Stimulated activated CD8-positive, alpha-beta memory T cell treated with anti-CD3 and anti-CD28 coated beads, Interleukin-2, amount 100 ng/mL, for 48 hours (primary cell): Measurements from ENCODE around the gene TNRC18.
"Not testable (repeated sequence)": the region's sequence is repeated elsewhere in the genome, so short reads cannot be mapped to it uniquely, and the experiment has no call there.

Source experiments
- DNase-seq, 2 donors: peaks; one replicate each; pipeline ENCODE4 v3.0.0-alpha.2; 2020; ENCODE audit warnings: low read depth in 2 of 2

Gene TNRC18

DNA sequence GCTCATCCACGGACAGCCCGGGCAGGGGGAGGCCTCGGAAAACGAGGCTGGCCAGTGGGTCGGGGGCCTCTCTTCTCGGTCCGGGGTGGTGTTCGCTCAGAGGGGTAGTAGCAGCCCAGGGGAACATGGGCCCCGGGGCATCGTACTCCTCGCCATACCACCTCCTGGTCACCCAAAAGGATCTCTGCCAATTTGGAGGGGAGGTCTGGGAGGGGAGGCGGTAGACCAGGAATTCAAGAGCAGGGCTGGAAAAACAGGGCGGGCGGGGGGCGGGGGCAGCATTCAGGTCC, 73.5 kb downstream of the TNRC18 start:
- DNase-seq: no peak

GRCh38 chr7:5349437-5350173, 74.0 kb downstream of the TNRC18 start:
- DNase-seq: no peak

DNA sequence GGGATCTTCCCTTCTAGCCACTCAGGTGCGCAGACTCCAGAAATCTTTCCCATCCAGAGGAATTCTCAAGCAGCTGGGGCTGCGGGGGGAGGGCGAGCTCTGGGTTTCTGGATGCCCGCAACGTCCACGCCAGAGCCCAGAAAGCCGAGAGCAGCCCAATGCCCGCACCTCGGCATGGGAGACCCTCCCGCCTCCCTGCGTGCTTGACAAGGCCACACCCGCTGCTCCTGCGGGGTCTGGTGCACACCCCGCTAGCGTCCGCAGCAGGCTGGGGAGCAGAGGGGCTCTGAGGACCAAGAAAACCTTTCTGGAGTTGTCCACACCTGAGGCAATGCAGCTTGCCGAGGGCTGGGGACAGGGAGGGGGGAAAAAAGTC, 74.6 kb downstream of the TNRC18 start:
- DNase-seq: no peak

- no peak for DNase-seq
These were observed 75.3 kb downstream of the TNRC18 start for GRCh38 chr7:5348134-5349004.

DNA sequence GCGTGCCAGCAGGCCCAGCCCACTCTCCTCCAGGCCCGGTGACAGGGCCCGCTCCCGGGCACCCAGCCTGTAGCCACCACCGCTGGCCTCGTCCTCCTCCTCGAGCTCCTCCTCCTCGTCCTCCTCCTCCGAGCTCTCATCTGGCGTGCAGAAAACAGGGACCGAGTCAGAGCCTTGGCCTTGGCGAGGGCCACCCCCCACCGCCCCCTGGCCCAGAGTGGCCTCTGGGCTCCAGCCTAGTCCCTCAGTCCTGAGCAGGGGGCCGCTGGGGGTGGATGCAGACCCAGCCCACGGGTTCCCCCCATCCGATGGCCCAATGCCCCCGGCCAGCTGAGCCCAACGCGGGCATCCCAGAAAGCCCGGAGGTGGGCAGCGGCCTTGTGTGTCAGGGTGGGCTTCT, 78.0 kb downstream of the TNRC18 start:
- no peak for DNase-seq

DNA sequence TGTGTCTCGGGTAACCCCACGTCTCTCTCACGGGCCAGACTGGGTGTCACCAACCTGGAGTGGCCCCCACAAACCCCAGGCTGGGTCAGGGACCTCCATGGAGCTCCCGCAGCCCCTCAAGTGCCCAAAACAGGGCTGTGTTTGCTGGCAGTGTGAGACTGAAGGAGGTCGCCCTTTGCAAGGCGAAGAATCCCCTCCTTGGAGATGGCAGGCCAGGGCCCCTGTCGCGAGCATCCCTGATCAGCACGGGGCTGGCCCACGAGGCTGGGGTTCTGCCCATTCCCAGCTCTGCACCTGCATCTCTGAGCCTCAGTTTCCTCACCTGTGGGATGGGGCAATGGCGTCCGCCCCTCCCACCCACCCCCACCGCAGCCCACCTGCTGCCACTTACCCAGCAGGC, 78.5 kb downstream of the TNRC18 start:
- DNase-seq: no peak

- no peak for DNase-seq
These were observed 79.3 kb downstream of the TNRC18 start for GRCh38 chr7:5344342-5344741.

- no peak for DNase-seq
These were observed 79.8 kb downstream of the TNRC18 start for GRCh38 chr7:5343884-5344283.

DNA sequence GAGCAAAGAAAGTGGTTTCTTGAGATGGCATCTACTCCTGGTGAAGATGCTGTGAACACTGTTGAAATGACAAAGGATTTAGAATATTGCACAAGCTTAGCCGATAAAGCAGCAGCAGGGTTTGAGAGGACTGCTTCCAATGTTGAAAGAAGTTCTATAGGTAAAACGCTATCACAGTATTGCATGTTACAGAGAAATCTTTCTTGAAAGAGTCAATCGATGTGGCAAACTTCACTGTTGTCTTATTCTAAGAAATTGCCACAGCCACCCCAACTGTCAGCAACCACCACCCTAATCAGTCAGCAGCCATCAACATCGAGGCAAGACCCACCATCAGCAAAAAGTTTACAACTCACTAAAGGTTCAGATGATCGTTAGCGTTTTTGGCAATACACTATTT, 81.0 kb downstream of the TNRC18 start:
- DNase-seq: no peak

- no peak for DNase-seq
These were observed 83.7 kb downstream of the TNRC18 start for GRCh38 chr7:5339955-5340354.

GRCh38 chr7:5337047-5337446, 86.6 kb downstream of the TNRC18 start:
- no peak for DNase-seq

- DNase-seq: no peak
These were observed 89.0 kb downstream of the TNRC18 start for GRCh38 chr7:5334671-5335070.

- DNase-seq: no peak
These were observed 90.3 kb downstream of the TNRC18 start for GRCh38 chr7:5333121-5334045.

- DNase-seq: no peak
These were observed 91.1 kb downstream of the TNRC18 start for GRCh38 chr7:5332579-5332978.

DNA sequence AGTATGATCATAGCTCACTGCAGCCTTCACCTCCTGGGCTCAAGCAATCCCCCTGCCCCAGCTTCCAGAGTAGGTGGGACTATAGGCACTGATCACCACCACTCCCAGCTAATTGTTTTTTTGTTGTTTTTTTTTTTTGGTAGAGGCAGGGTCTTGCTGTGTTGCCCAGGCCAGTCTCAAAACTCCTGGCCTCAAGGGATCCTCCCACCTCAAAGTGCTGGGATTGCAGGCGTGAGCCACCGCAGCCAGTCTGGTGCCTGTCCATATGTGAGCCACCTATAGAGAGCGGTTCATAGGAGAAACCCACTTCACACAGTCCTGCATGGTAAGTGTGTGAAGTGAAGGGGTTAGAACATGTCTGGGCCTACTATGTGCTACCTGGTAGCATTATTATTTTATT, 93.3 kb downstream of the TNRC18 start:
- DNase-seq: no peak

DNA sequence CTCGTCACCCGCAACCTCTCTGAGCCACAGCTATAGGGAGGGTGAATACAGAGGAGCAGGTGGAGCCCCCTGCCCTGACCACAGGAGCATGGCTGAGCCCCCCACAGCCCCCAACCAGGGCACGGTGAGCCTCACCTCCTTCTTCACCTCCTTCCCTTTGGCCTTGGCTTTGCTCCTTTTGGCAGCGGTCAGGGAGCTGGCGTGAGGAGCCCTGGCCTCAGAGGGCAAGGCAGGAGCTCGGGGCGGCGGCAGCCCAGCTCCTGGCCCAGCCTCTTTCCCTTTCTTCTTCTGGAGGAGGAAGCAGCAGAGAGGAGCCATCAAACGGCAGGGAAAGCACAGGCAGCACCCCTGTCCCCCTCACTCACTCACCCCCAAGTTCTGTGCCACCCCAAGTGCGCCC, 98.7 kb downstream of the TNRC18 start:
- no peak for DNase-seq

DNA sequence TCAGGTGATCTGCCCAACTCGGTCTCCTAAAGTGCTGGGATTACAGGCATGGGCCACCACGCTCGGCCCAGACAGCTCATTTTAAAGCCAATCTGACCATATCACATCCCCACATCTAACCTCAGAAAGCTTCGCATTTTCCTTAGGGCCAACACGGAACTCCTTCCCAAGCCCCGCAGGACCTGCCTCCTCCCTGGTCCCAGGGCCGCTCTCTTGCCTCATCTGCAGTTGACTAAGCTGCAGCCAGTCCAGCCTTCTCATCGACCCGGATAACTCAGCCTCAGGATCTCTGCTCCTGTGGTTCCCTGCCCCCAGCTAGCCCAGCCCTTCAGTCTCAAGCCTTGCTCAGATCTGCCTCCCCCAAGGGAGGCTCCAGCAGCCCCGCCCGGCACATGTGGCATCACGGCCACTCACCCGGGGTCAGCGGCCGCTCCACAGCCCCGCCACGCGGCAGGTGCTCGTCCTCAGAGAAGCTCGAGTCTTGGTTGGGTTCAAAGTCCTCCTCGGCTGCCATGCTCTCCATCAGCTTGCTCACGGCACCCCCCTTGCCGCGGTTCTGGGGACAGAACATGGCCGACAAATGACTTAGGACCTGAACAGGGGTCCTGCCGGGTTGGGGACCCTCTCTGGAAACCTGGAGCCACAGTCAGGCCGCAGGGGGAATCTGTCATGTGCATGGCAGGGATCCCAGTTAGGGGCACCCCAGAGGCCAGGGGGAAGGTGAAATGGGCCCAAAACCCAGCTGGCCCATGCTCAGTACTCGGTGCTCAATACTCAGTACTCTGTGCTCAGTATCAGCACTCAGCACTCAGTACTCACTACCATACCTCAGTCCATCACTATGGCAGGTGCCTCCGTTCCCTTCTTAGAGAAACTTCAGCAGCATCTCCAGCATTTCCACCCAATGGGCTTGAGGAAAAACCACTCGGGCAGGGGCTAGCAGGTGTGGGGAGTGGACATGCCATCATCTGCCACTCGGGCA, 99.5 kb downstream of the TNRC18 start:
- not testable (repeated sequence) for DNase-seq

GRCh38 chr7:5322621-5323410, 100.8 kb downstream of the TNRC18 start:
- no peak for DNase-seq

- no peak for DNase-seq
These were observed 102.7 kb downstream of the TNRC18 start for GRCh38 chr7:5320802-5321396.

DNA sequence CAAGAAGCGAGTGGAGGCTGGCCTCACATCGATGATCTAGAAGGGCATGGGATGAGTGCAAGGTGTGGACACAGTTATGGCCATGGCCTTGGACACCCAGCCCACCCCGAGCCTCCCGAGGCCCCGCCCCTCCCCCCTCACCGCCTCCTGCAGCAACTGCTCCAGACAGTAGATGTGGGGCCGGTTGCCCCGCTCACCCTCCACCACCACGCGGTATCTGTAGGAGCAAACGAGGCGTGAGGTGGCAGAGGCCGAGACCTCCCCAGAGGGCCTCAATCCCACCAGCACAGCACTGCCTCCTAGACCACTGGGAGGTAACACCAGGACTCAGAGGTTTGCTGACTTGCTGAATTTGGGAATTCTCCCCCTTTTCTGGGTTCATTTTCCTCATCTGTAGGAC, 103.2 kb downstream of the TNRC18 start:
- no peak for DNase-seq
